Thymus (tissue), 11 donors: ENCODE measurements around the gene LEPR. TPM values are rescaled to one million over a fixed set of nuclear protein-coding genes. Genes with fewer than 3 reads are reported as not detected.

Experiments
- DNase-seq, 9 donors: peaks; one replicate each; pipeline ENCODE4 v3.0.0-alpha.2; 2013; ENCODE audit warnings: low spot score in 9 of 9, low read depth in 6 of 9, missing footprints in 1 of 9
- H3K27ac ChIP-seq, 2 donors: one replicate each; pipeline ENCODE4 v1.5.1; 2013; ENCODE audit warnings: control low read depth in 1 of 2, low read depth in 1 of 2, low read length in 1 of 2, mild to moderate bottlenecking in 1 of 2, moderate library complexity in 1 of 2
- H3K27me3 ChIP-seq, 2 donors: one replicate each; pipeline ENCODE4 v1.5.1; 2013; ENCODE audit warnings: low read length in 1 of 2; ENCODE audit not compliant: control insufficient read depth in 2 of 2, insufficient read depth in 1 of 2
- H3K36me3 ChIP-seq, 2 donors: one replicate each; pipeline ENCODE4 v1.5.1; 2013; ENCODE audit warnings: low read length in 1 of 2, mild to moderate bottlenecking in 1 of 2, moderate library complexity in 1 of 2; ENCODE audit not compliant: control insufficient read depth in 2 of 2, insufficient read depth in 2 of 2
- H3K4me1 ChIP-seq, 2 donors: one replicate each; pipeline ENCODE4 v1.5.1; 2013; ENCODE audit warnings: low read length in 2 of 2; ENCODE audit not compliant: control insufficient read depth in 2 of 2, insufficient read depth in 2 of 2
- H3K4me3 ChIP-seq, 2 donors: one replicate each; pipeline ENCODE4 v1.5.1; 2013; ENCODE audit warnings: low read length in 2 of 2, control low read depth in 1 of 2, mild to moderate bottlenecking in 1 of 2
- H3K9me3 ChIP-seq, 2 donors: one replicate each; pipeline ENCODE4 v1.5.1; 2013; ENCODE audit warnings: low read length in 1 of 2, mild to moderate bottlenecking in 1 of 2; ENCODE audit not compliant: control insufficient read depth in 2 of 2, insufficient read depth in 1 of 2
- WGBS: extraction: QIAGEN DNeasy Blood & Tissue Kit; methylation state at CpG from one replicate; pipeline ENCODE4 v1.1.7; 2013; 5-methylcytosine and 5-hydroxymethylcytosine counted together
- polyA plus RNA-seq: library from polyadenylated mRNA; stranded (reverse); fragments of 200-250 nt; gene quantifications from one replicate; pipeline ENCODE4 v1.2.3, GENCODE V29; 2013
- total RNA-seq: library from RNA; stranded (reverse); fragments of 120-200 nt; gene quantifications from one replicate; pipeline ENCODE4 v1.2.4, GENCODE V29; 2013
- donor health status: healthy.

Gene LEPR
- total and polyA plus RNA-seq, 2 donors: 3.8 to 4.8 TPM

GRCh38 chr1:65387821-65388220 is 32.6 kb upstream of the LEPR start:
- Histone ChIP-seq H3K36me3 (no peaks in the 10 kb centered on the region), H3K27me3 (no peaks in the 10 kb centered on the region), H3K9me3 (no peaks in the 10 kb centered on the region), H3K27ac (no peak overlapping the region), H3K4me1 (no peaks in the 10 kb centered on the region), H3K4me3 (no peak overlapping the region)
- 95% methylated on average over 2 of the region's 2 CpGs for WGBS
- DNase-seq: no peak

GRCh38 chr1:65388908-65389695 is 31.4 kb upstream of the LEPR start:
- Histone ChIP-seq H3K36me3 (no peaks in the 10 kb centered on the region), H3K27ac (no peak overlapping the region), H3K27me3 (no peaks in the 10 kb centered on the region), H3K4me3 (no peak overlapping the region), H3K4me1 (no peaks in the 10 kb centered on the region), H3K9me3 (no peaks in the 10 kb centered on the region)
- DNase-seq: no peak
- WGBS: 96% methylated on average over 3 of the region's 3 CpGs

- H3K27ac ChIP-seq: no peak overlapping the region
- H3K27me3 ChIP-seq: no peaks in the 10 kb centered on the region
- no peak for DNase-seq
- H3K4me1 ChIP-seq: no peaks in the 10 kb centered on the region
- WGBS: 98% methylated on average over 7 of the region's 7 CpGs
- no peaks in the 10 kb centered on the region for H3K36me3 ChIP-seq
- H3K9me3 ChIP-seq: no peaks in the 10 kb centered on the region
- H3K4me3 ChIP-seq: no peak overlapping the region
These were observed 28.0 kb upstream of the LEPR start for GRCh38 chr1:65392497-65392896.

- no peaks in the 10 kb centered on the region for H3K27me3 ChIP-seq
- H3K9me3 ChIP-seq: no peaks in the 10 kb centered on the region
- WGBS: 94% methylated on average over 2 of the region's 2 CpGs
- no peaks in the 10 kb centered on the region for H3K36me3 ChIP-seq
- DNase-seq: no peak
- no peak overlapping the region for H3K27ac ChIP-seq
- no peak overlapping the region for H3K4me3 ChIP-seq
- H3K4me1 ChIP-seq: no peaks in the 10 kb centered on the region
These were observed 27.1 kb upstream of the LEPR start for GRCh38 chr1:65393347-65393746.

GRCh38 chr1:65393928-65394327 is 26.5 kb upstream of the LEPR start:
- Histone ChIP-seq H3K9me3 (no peaks in the 10 kb centered on the region), H3K4me1 (no peaks in the 10 kb centered on the region), H3K36me3 (no peaks in the 10 kb centered on the region), H3K27me3 (no peaks in the 10 kb centered on the region), H3K27ac (no peak overlapping the region), H3K4me3 (no peak overlapping the region)
- 91% methylated on average over 1 of the region's 1 CpG for WGBS
- no peak for DNase-seq

- Histone ChIP-seq H3K9me3 (no peaks in the 10 kb centered on the region), H3K4me1 (no peaks in the 10 kb centered on the region), H3K27me3 (no peaks in the 10 kb centered on the region), H3K4me3 (no peak overlapping the region), H3K27ac (no peak overlapping the region), H3K36me3 (no peaks in the 10 kb centered on the region)
- 96% methylated on average over 3 of the region's 3 CpGs for WGBS
- no peak for DNase-seq
These were observed 24.4 kb upstream of the LEPR start for GRCh38 chr1:65395887-65396612.

GRCh38 chr1:65398083-65398482 is 22.4 kb upstream of the LEPR start:
- Histone ChIP-seq H3K27me3 (no peaks in the 10 kb centered on the region), H3K4me3 (no peak overlapping the region), H3K27ac (no peak overlapping the region), H3K36me3 (no peaks in the 10 kb centered on the region), H3K9me3 (no peaks in the 10 kb centered on the region), H3K4me1 (no peaks in the 10 kb centered on the region)
- WGBS: 97% methylated on average over 1 of the region's 1 CpG
- no peak for DNase-seq

- Histone ChIP-seq H3K27ac (no peak overlapping the region), H3K4me1 (no peaks in the 10 kb centered on the region), H3K4me3 (no peak overlapping the region), H3K36me3 (no peaks in the 10 kb centered on the region), H3K9me3 (no peaks in the 10 kb centered on the region), H3K27me3 (no peaks in the 10 kb centered on the region)
- no peak for DNase-seq
- WGBS: 98% methylated on average over 1 of the region's 1 CpG
These were observed 21.5 kb upstream of the LEPR start for GRCh38 chr1:65399003-65399402.

- no peaks in the 10 kb centered on the region for H3K4me1 ChIP-seq
- no peak for DNase-seq
- no peaks in the 10 kb centered on the region for H3K27me3 ChIP-seq
- WGBS: 98% methylated on average over 3 of the region's 3 CpGs
- H3K36me3 ChIP-seq: no peaks in the 10 kb centered on the region
- H3K27ac ChIP-seq: no peak overlapping the region
- no peaks in the 10 kb centered on the region for H3K9me3 ChIP-seq
- H3K4me3 ChIP-seq: no peak overlapping the region
These were observed 18.9 kb upstream of the LEPR start for GRCh38 chr1:65401612-65402011.
